Activated T-helper 17 cell treated with anti-CD3 and anti-CD28 coated beads, Interleukin-2, amount 50 U/mL, for 72 hours (primary cell): Measurements from ENCODE around the gene RALGPS2. TPM values are rescaled to one million over a fixed set of nuclear protein-coding genes. Genes with fewer than 3 reads are reported as not detected.
"Not testable (repeated sequence)": the region's sequence is repeated elsewhere in the genome, so short reads cannot be mapped to it uniquely, and the experiment has no call there.

Experiments
- ATAC-seq: fragments of 150-1000 bp; cut with Tn5 transposase; replicated peaks from 2 replicates; pipeline ENCODE4 v1.10.0; 2021; ENCODE audit warnings: mild to moderate bottlenecking, moderate library complexity
- H3K27ac Mint-ChIP-seq: one replicate; pipeline ENCODE4 v1.8.0; 2022; ENCODE audit warnings: mixed read lengths
- H3K27me3 Mint-ChIP-seq: one replicate; pipeline ENCODE4 v1.8.0; 2022; ENCODE audit warnings: mixed read lengths
- H3K36me3 Mint-ChIP-seq: one replicate; pipeline ENCODE4 v1.8.0; 2022; ENCODE audit warnings: low read depth, mild to moderate bottlenecking, mixed read lengths
- H3K4me1 Mint-ChIP-seq: one replicate; pipeline ENCODE4 v1.8.0; 2022; ENCODE audit warnings: mixed read lengths
- H3K4me3 Mint-ChIP-seq: one replicate; pipeline ENCODE4 v1.8.0; 2022; ENCODE audit warnings: mild to moderate bottlenecking, mixed read lengths
- H3K9me3 Mint-ChIP-seq: one replicate; pipeline ENCODE4 v1.8.0; 2022; ENCODE audit warnings: mixed read lengths
- total RNA-seq, 2 donors: library from RNA; stranded (reverse); gene quantifications; one replicate each; pipeline ENCODE4 v1.2.3, GENCODE V29; 2022

Gene RALGPS2
- total RNA-seq, 2 donors from 2014 or later: 0.63 to 4.4 TPM

GRCh38 chr1:178739285-178740045 is 14.4 kb downstream of the RALGPS2 start:
- H3K4me3 Mint-ChIP-seq: no peak overlapping the region
- no peaks in the 10 kb centered on the region for H3K4me1 Mint-ChIP-seq
- peaks cover 24% of the 10 kb centered on the region for H3K36me3 Mint-ChIP-seq
- no peaks in the 10 kb centered on the region for H3K9me3 Mint-ChIP-seq
- H3K27ac Mint-ChIP-seq: no peak overlapping the region
- no peak for ATAC-seq
- no peaks in the 10 kb centered on the region for H3K27me3 Mint-ChIP-seq

GRCh38 chr1:178740491-178740890 is 15.4 kb downstream of the RALGPS2 start:
- H3K27me3 Mint-ChIP-seq: no peaks in the 10 kb centered on the region
- no peak for ATAC-seq
- H3K27ac Mint-ChIP-seq: no peak overlapping the region
- H3K36me3 Mint-ChIP-seq: peaks cover 24% of the 10 kb centered on the region
- no peaks in the 10 kb centered on the region for H3K9me3 Mint-ChIP-seq
- no peak overlapping the region for H3K4me3 Mint-ChIP-seq
- H3K4me1 Mint-ChIP-seq: no peaks in the 10 kb centered on the region

GRCh38 chr1:178740924-178741323 is 15.9 kb downstream of the RALGPS2 start:
- H3K27me3 Mint-ChIP-seq: no peaks in the 10 kb centered on the region
- no peak overlapping the region for H3K27ac Mint-ChIP-seq
- no peak overlapping the region for H3K4me3 Mint-ChIP-seq
- peaks cover 24% of the 10 kb centered on the region for H3K36me3 Mint-ChIP-seq
- ATAC-seq: no peak
- no peaks in the 10 kb centered on the region for H3K9me3 Mint-ChIP-seq
- no peaks in the 10 kb centered on the region for H3K4me1 Mint-ChIP-seq

- no peak for ATAC-seq
- peaks cover 24% of the 10 kb centered on the region for H3K36me3 Mint-ChIP-seq
- H3K4me1 Mint-ChIP-seq: no peaks in the 10 kb centered on the region
- H3K27ac Mint-ChIP-seq: no peak overlapping the region
- H3K4me3 Mint-ChIP-seq: no peak overlapping the region
- no peaks in the 10 kb centered on the region for H3K9me3 Mint-ChIP-seq
- no peaks in the 10 kb centered on the region for H3K27me3 Mint-ChIP-seq
Measured at GRCh38 chr1:178743801-178744200, 18.8 kb downstream of the RALGPS2 start.

GRCh38 chr1:178745260-178745659 is 20.2 kb downstream of the RALGPS2 start:
- Mint-ChIP-seq H3K4me1 (no peaks in the 10 kb centered on the region), H3K27ac (no peak overlapping the region), H3K9me3 (no peaks in the 10 kb centered on the region), H3K27me3 (no peaks in the 10 kb centered on the region), H3K36me3 (peaks cover 24% of the 10 kb centered on the region), H3K4me3 (no peak overlapping the region)
- no peak for ATAC-seq

GRCh38 chr1:178746345-178746744 is 21.3 kb downstream of the RALGPS2 start:
- ATAC-seq: no peak
- no peaks in the 10 kb centered on the region for H3K4me1 Mint-ChIP-seq
- no peak overlapping the region for H3K4me3 Mint-ChIP-seq
- no peaks in the 10 kb centered on the region for H3K9me3 Mint-ChIP-seq
- no peak overlapping the region for H3K27ac Mint-ChIP-seq
- H3K27me3 Mint-ChIP-seq: no peaks in the 10 kb centered on the region
- H3K36me3 Mint-ChIP-seq: peaks cover 22% of the 10 kb centered on the region

GRCh38 chr1:178747361-178747760 is 22.3 kb downstream of the RALGPS2 start:
- H3K9me3 Mint-ChIP-seq, H3K4me1 Mint-ChIP-seq, H3K27ac Mint-ChIP-seq, H3K4me3 Mint-ChIP-seq, ATAC-seq, H3K27me3 Mint-ChIP-seq: not testable (repeated sequence)
- H3K36me3 Mint-ChIP-seq: peaks cover 14% of the 10 kb centered on the region

GRCh38 chr1:178749581-178750166 is 24.6 kb downstream of the RALGPS2 start:
- H3K27ac Mint-ChIP-seq: no peak overlapping the region
- no peaks in the 10 kb centered on the region for H3K36me3 Mint-ChIP-seq
- no peaks in the 10 kb centered on the region for H3K27me3 Mint-ChIP-seq
- no peak overlapping the region for H3K4me3 Mint-ChIP-seq
- no peak for ATAC-seq
- H3K4me1 Mint-ChIP-seq: no peaks in the 10 kb centered on the region
- no peaks in the 10 kb centered on the region for H3K9me3 Mint-ChIP-seq

GRCh38 chr1:178751046-178751445 is 26.0 kb downstream of the RALGPS2 start:
- no peak overlapping the region for H3K4me3 Mint-ChIP-seq
- no peak for ATAC-seq
- no peak overlapping the region for H3K27ac Mint-ChIP-seq
- H3K27me3 Mint-ChIP-seq: no peaks in the 10 kb centered on the region
- H3K36me3 Mint-ChIP-seq: no peaks in the 10 kb centered on the region
- H3K9me3 Mint-ChIP-seq: peaks cover 7% of the 10 kb centered on the region
- H3K4me1 Mint-ChIP-seq: no peaks in the 10 kb centered on the region

- H3K9me3 Mint-ChIP-seq: peaks cover 7% of the 10 kb centered on the region
- H3K27me3 Mint-ChIP-seq: no peaks in the 10 kb centered on the region
- ATAC-seq: no peak
- no peak overlapping the region for H3K4me3 Mint-ChIP-seq
- H3K4me1 Mint-ChIP-seq: no peaks in the 10 kb centered on the region
- H3K36me3 Mint-ChIP-seq: no peaks in the 10 kb centered on the region
- no peak overlapping the region for H3K27ac Mint-ChIP-seq
Measured at GRCh38 chr1:178752891-178753290, 27.8 kb downstream of the RALGPS2 start.

- not testable (repeated sequence) for H3K27me3 Mint-ChIP-seq, H3K4me1 Mint-ChIP-seq, H3K4me3 Mint-ChIP-seq, H3K9me3 Mint-ChIP-seq, H3K27ac Mint-ChIP-seq, H3K36me3 Mint-ChIP-seq, ATAC-seq
Measured at GRCh38 chr1:178754655-178755256, 29.7 kb downstream of the RALGPS2 start.

- Mint-ChIP-seq H3K27ac (no peak overlapping the region), H3K27me3 (no peaks in the 10 kb centered on the region), H3K4me3 (no peak overlapping the region), H3K36me3 (no peaks in the 10 kb centered on the region), H3K9me3 (peaks cover 9% of the 10 kb centered on the region), H3K4me1 (peaks cover 6% of the 10 kb centered on the region)
- peak; percentile 45 for ATAC-seq
Measured at GRCh38 chr1:178768423-178768822, 43.4 kb downstream of the RALGPS2 start.

- no peaks in the 10 kb centered on the region for H3K27me3 Mint-ChIP-seq
- ATAC-seq: no peak
- H3K36me3 Mint-ChIP-seq: peaks cover 7% of the 10 kb centered on the region
- no peak overlapping the region for H3K27ac Mint-ChIP-seq
- H3K9me3 Mint-ChIP-seq: no peaks in the 10 kb centered on the region
- no peak overlapping the region for H3K4me3 Mint-ChIP-seq
- peaks cover 4% of the 10 kb centered on the region for H3K4me1 Mint-ChIP-seq
Measured at GRCh38 chr1:178772952-178773351, 47.9 kb downstream of the RALGPS2 start.

- H3K4me3 Mint-ChIP-seq: no peak overlapping the region
Measured at GRCh38 chr1:178774263-178774662, 49.2 kb downstream of the RALGPS2 start.

GRCh38 chr1:178776553-178776952 is 51.5 kb downstream of the RALGPS2 start:
- no peaks in the 10 kb centered on the region for H3K9me3 Mint-ChIP-seq
- no peak overlapping the region for H3K27ac Mint-ChIP-seq
- no peaks in the 10 kb centered on the region for H3K4me1 Mint-ChIP-seq

More at GRCh38 chr1:178774263-178774662, 49.2 kb downstream of the RALGPS2 start:
- H3K36me3 Mint-ChIP-seq: peaks cover 7% of the 10 kb centered on the region
- no peak overlapping the region for H3K27ac Mint-ChIP-seq
- no peaks in the 10 kb centered on the region for H3K4me1 Mint-ChIP-seq
- no peaks in the 10 kb centered on the region for H3K9me3 Mint-ChIP-seq
- no peaks in the 10 kb centered on the region for H3K27me3 Mint-ChIP-seq
- no peak for ATAC-seq

More at GRCh38 chr1:178776553-178776952, 51.5 kb downstream of the RALGPS2 start:
- ATAC-seq: no peak
- Mint-ChIP-seq H3K36me3 (peaks cover 7% of the 10 kb centered on the region), H3K4me3 (no peak overlapping the region), H3K27me3 (no peaks in the 10 kb centered on the region)
